ENCODE data around the gene CCDC192.

Gene CCDC192

GRCh38 chr5:127923804-127924570 lies 220.8 kb downstream of the CCDC192 start:
- DNase-seq (ENCODE audit: low read depth) = no peak

GRCh38 chr5:127924606-127925005 lies 221.4 kb downstream of the CCDC192 start:
- DNase-seq (ENCODE audit: low read depth) = no peak

GRCh38 chr5:127925916-127926315 lies 222.7 kb downstream of the CCDC192 start:
- no peak for DNase-seq (ENCODE audit: low read depth)

- no peak for DNase-seq (ENCODE audit: low read depth)
Observed at GRCh38 chr5:127926974-127927373, 223.8 kb downstream of the CCDC192 start.

- DNase-seq (ENCODE audit: low read depth) = no peak
Observed at GRCh38 chr5:127928053-127928452, 224.9 kb downstream of the CCDC192 start.

GRCh38 chr5:127930311-127930710 lies 227.1 kb downstream of the CCDC192 start:
- DNase-seq (ENCODE audit: low read depth) = no peak

- no peak for DNase-seq (ENCODE audit: low read depth)
Observed at GRCh38 chr5:127931396-127931795, 228.2 kb downstream of the CCDC192 start.

GRCh38 chr5:127933348-127933747 lies 230.2 kb downstream of the CCDC192 start:
- DNase-seq (ENCODE audit: low read depth) = no peak

- DNase-seq (ENCODE audit: low read depth) = no peak
Observed at GRCh38 chr5:127934791-127935256, 231.6 kb downstream of the CCDC192 start.

- DNase-seq (ENCODE audit: low read depth) = no peak
Observed at GRCh38 chr5:127935398-127935797, 232.2 kb downstream of the CCDC192 start.

- no peak for DNase-seq (ENCODE audit: low read depth)
Observed at GRCh38 chr5:127936439-127936972, 233.3 kb downstream of the CCDC192 start.

- no peak for DNase-seq (ENCODE audit: low read depth)
Observed at GRCh38 chr5:127938746-127939145, 235.6 kb downstream of the CCDC192 start.

GRCh38 chr5:127940854-127941253 lies 237.7 kb downstream of the CCDC192 start:
- no peak for DNase-seq (ENCODE audit: low read depth)

- DNase-seq (ENCODE audit: low read depth) = no peak
Observed at GRCh38 chr5:127941646-127942045, 238.5 kb downstream of the CCDC192 start.

GRCh38 chr5:127942246-127943060 lies 239.3 kb downstream of the CCDC192 start:
- no peak for DNase-seq (ENCODE audit: low read depth)

GRCh38 chr5:127943061-127943371 lies 239.8 kb downstream of the CCDC192 start:
- no peak for DNase-seq (ENCODE audit: low read depth)

- DNase-seq (ENCODE audit: low read depth) = no peak
Observed at GRCh38 chr5:127944125-127944524, 240.9 kb downstream of the CCDC192 start.

GRCh38 chr5:127947941-127948340 lies 244.8 kb downstream of the CCDC192 start:
- DNase-seq (ENCODE audit: low read depth) = no peak

- DNase-seq (ENCODE audit: low read depth) = no peak
Observed at GRCh38 chr5:127950707-127951391, 247.7 kb downstream of the CCDC192 start.

GRCh38 chr5:127951791-127952190 lies 248.6 kb downstream of the CCDC192 start:
- no peak for DNase-seq (ENCODE audit: low read depth)

- DNase-seq (ENCODE audit: low read depth) = no peak
Observed at GRCh38 chr5:127957183-127957582, 254.0 kb downstream of the CCDC192 start.

GRCh38 chr5:127957701-127958239 lies 254.6 kb downstream of the CCDC192 start:
- DNase-seq (ENCODE audit: low read depth) = no peak

Data from T follicular helper cell (primary cell).